CD4-positive, alpha-beta T cell treated with Interferon gamma for 1 hour (primary cell): Measurements from ENCODE around the gene UTP3.
"Not testable (repeated sequence)": the region's sequence is repeated elsewhere in the genome, so short reads cannot be mapped to it uniquely, and the experiment has no call there.

ENCODE experiments used
- DNase-seq: peaks from one replicate; pipeline ENCODE4 v3.0.0-alpha.2; 2020

UTP3 gene

GRCh38 chr4:70718811-70719604 lies 30.7 kb downstream of the UTP3 start:
- DNase-seq, result no peak

- no peak for DNase-seq
These were observed 33.4 kb downstream of the UTP3 start, which contains the start of gene RUFY3 for GRCh38 chr4:70721747-70722146. RUFY3 (plus strand) TSS chr4:70721964; CDS start chr4:70722574, 610 bp downstream.

- peak; percentile 41 for DNase-seq
These were observed 34.0 kb downstream of the UTP3 start for GRCh38 chr4:70722199-70722791.

- DNase-seq, result no peak
These were observed 36.1 kb downstream of the UTP3 start for GRCh38 chr4:70724463-70724862.

GRCh38 chr4:70725633-70726032 lies 37.3 kb downstream of the UTP3 start:
- DNase-seq, result no peak

- not testable (repeated sequence) for DNase-seq
These were observed 38.2 kb downstream of the UTP3 start for GRCh38 chr4:70726515-70726914.

GRCh38 chr4:70728091-70728490 lies 39.8 kb downstream of the UTP3 start:
- DNase-seq, result no peak

- DNase-seq, result not testable (repeated sequence)
These were observed 44.5 kb downstream of the UTP3 start for GRCh38 chr4:70732878-70733277.

GRCh38 chr4:70734168-70734954 lies 46.0 kb downstream of the UTP3 start:
- DNase-seq, result peak; percentile 29

- DNase-seq, result no peak
These were observed 46.6 kb downstream of the UTP3 start for GRCh38 chr4:70734971-70735370.

GRCh38 chr4:70735915-70736314 lies 47.6 kb downstream of the UTP3 start:
- peak; percentile 28 for DNase-seq

- no peak for DNase-seq
These were observed 48.7 kb downstream of the UTP3 start for GRCh38 chr4:70737006-70737405.

- no peak for DNase-seq
These were observed 49.1 kb downstream of the UTP3 start for GRCh38 chr4:70737409-70737808.

GRCh38 chr4:70739496-70740337 lies 51.4 kb downstream of the UTP3 start:
- DNase-seq, result no peak
